ENCODE measurements around the gene KIAA0825.
"Not testable (repeated sequence)": the region's sequence is repeated elsewhere in the genome, so short reads cannot be mapped to it uniquely, and the experiment has no call there.

Gene KIAA0825

DNA sequence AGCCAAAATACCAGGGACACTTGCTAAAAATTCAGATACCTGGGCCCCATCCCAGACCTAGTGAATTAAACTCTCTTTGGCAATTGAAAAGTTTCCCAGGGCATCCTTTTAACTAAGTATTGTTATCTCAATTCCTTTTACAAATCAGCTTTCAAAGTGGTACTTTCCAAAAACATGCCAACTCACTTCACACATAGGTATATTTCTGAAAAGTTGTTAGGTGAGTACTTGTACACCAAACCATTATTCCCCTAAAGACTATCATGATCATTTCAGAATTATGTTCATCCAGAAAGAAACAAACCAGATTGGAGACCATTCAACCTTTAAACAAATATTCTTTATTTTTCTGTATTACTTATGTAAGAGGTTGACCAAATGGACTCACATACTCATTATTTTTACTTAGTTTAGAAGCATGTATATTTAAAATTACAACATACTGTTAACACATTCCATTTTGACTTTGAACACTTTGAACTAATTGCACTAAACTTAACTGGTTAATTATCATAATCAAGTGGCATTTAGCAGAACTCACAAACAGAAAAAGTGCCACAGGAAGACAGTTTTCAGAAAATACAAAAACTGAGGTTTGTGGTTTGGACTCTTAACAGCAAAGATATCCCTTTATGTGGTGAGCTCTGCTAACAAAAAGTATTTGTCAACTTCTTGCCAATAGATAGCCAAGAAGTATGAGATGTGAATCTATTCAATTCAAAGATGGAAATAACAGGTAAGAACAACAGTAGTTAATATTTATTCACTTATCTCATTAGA lies 40.7 kb downstream of the KIAA0825 start:
- DNase-seq: no peak

DNA sequence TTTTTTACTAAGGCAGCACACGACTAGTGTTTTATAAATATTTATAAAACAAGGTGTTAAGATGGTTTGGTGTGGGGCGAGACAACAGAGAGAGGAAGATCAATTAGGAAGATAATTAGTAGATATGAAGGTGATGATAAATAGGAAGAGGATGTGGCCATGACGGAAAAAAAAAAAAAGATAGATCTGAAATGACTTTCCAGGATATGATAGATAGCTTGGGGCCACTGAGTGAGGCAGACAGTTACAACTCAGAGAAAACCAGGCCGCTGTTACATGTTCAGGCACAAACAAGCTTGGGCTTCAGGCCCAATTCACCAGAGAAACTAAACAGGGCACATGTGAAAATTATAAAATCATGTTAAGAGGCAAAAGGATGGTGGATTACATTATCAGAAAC lies 43.2 kb downstream of the KIAA0825 start:
- DNase-seq: no peak

DNA sequence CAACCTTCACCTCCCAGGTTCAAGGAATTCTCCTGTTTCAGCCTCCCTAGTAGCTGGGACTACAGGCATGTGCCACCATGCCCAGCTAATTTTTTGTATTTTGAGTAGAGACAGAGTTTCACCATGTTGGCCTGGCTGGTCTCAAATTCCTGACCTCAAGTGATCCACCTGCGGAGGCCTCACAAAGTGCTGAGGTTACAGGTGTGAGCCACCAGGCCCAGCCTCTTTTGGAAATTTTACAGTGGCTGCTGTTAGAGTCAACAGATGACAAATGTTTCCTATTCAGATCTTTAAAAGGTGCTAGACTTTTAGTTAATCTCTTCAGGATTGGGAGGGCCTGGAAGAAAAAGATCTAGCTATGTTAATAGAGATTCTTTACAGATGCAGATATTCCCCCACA lies 45.1 kb downstream of the KIAA0825 start:
- DNase-seq: not testable (repeated sequence)

DNA sequence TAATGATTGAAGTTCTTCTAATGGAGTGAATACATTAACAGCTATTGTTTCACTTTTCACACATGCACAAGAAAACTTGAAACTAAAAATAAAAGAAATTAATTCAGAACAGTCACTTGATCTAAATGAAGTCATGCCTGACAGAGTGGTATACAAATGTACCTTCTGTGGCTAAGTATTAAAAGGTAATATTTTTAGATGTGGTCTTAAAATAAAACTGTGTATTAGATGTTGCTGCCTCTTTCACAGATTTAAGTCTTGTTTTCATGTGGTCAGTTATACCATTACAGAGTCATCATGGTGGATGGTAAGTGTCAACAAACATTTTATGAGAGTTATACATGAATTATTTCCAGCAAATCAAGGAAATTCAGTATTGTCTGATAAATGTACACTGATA lies 47.0 kb downstream of the KIAA0825 start:
- DNase-seq: no peak

DNA sequence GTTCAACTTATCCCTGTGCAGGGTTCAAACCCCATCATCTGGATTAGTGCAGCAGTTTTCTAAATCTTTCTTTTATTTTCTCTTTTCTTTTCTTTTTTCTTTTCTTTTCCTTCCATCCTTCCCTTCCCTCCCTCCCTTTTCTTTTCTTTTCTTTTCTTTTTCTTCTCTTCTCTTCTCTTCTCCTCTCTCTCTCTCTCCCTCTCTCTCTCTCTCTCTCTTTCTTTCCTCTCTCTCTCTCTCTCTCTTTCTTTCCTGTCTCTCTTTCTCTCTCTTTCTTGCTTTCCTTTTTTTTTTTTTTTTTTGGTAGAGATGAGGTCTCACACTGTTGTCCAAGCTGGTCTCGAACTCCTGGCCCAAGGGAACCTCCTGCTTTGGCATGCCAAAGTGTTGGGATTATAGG lies 53.6 kb downstream of the KIAA0825 start:
- DNase-seq: no peak

DNA sequence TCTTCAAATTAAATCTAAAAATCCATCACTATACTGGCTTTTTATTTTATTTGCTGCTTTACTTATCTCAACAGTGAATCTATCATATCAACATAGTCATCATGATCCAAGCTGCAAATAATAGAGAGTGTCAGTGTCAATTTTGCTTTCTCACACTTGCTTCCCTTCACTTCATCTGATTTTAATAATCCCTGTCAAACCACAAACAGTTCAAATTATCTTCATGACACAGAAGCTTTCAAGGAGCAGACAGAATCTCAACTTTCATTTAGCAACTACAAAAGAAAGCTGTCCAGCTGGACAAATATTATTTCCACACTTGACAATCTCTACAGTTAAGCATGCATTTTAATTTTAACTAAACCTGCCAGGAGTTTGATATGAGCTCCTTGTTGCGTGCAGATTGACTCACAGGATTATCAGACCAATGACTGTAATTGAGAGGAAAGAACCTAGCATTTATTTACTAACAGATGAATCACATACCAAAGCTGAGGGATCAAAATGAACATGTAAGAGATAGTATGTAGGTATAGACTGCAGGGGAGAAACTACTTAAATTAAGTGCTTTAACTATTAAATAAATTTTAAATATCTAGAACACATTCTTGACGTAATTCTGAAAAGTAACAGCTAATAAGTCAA lies 56.0 kb downstream of the KIAA0825 start:
- DNase-seq: no peak

DNA sequence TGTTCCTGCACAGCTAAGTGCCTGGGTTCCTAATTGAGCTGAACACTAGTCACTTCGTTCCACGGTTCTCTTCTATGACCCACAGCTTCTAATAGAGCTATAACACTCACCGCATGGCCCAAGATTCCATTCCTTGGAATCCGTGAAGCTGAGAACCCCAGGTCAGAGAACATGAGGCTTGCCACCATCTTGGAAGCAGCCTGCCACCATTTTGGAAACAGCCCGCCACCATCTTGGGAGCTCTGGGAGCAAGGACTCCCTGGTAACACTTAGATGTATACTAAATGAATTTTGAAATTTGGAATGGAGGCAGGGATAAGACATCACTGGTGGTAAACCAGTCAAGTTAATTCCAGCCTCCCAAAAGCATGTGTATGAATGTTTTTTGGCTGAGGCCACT lies 60.4 kb downstream of the KIAA0825 start:
- DNase-seq: no peak

DNA sequence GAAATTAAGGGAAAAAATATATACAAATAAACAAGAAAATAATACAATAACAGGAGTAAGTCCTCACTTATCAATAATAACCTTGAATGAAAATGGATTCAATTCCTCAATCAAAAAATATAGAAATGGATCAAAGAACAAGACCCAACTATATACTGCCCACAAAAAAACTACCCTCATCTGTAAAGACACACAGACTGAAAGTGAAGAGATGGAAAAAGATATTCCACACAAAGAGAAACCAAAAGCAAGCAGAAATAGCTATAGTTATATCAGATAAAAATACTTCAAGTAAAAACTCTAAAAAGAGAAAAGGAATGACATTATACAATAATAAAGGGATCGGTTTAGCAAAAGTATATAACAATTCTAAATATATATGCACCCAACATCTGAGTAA lies 66.5 kb downstream of the KIAA0825 start:
- no peak for DNase-seq

DNA sequence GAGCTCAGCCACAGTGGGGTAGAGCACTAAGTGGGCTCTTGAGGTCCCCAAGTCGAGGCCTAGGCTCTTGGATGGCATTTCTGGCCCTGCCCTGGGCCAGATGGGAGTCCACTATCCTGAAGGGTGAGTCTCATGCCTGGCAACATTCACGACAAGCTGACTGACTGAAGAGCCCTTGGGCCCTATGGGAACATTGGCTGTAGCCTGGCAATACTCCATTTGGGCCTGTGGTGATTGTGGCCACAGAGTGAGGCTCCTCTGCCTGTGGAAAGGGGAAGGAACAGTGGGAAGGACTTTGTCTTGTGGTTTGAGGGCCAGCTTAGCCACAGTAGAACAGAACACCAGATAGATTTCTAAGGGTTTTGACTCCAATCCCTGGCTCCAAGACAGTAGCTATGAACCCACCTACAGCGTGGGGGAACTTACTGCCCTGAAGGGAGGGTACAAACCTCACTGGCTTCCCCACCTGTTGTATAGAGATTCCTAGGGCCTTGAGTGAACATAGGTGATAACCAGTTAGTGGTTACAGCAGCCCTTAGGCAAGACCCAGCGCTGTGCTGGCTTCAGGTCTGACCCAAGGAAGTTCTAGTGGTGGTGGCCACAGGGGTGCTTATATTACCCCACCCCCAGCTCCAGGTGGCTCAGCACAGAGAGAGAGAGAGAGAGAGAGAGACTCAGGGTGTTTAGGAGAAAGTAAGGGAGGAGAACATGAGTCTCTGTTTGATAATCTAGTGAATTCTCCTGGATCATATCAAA lies 72.4 kb downstream of the KIAA0825 start:
- DNase-seq: no peak

DNA sequence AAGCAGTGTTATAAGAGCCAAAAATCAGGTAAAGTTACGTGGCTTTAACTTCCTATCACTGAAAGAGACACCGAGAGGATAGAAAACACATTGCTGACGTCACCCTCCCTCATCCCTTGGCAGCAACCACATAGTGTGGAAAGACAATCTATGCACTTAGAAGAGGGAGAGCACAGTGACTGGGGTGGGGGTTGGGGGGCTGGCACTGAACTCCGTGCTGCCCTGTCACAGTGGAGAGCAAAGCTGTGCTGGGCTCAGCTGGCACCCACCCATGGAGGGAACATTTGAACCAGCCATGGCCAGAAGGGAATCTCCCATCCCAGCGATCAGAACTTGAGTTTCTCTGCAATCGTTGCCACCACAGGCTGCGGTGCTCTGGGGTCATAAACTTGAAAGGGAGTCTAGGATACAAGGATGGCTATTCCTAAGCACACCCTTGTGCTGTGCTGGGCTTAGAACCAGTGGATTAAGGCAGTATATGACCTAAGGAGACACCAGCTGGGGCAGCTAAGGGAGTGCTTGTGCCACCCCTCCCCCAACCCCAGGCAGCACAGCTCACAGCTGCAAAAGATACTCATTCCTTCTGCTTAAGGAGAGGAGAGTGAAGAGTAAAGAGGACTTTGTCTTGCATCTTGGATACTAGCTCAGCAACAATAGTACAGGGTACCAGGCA lies 73.4 kb downstream of the KIAA0825 start:
- DNase-seq: peak in 1 of 2 experiments; percentile 3

DNA sequence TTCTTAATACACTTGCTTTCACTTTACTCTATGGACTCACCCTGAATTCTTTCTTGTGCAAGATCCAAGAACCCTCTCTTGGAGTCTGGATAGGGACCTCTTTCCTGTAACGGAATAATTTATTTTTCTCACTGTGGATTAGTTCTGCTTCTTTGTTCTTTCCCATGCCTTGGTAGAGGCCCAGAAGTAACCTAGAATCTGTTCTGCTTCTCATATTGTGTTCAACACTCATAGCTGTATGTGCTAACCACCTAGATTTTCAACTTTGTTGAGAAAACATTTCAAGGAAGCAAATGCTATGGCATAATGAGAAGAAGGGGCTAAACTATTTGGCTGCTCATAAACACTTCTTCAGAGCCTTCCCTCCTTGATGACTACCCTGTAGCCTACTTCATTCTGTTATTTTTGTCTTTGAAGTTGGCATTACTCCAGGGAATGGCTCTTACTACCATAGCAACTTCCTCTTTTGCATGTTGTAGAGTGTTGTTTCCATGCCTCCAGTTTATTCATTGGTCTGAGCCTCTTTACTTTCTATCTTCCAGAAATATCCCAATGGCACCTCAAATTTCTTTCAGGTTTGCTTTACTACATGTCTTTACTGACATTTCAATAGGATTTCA lies 74.3 kb downstream of the KIAA0825 start:
- DNase-seq: no peak

DNA sequence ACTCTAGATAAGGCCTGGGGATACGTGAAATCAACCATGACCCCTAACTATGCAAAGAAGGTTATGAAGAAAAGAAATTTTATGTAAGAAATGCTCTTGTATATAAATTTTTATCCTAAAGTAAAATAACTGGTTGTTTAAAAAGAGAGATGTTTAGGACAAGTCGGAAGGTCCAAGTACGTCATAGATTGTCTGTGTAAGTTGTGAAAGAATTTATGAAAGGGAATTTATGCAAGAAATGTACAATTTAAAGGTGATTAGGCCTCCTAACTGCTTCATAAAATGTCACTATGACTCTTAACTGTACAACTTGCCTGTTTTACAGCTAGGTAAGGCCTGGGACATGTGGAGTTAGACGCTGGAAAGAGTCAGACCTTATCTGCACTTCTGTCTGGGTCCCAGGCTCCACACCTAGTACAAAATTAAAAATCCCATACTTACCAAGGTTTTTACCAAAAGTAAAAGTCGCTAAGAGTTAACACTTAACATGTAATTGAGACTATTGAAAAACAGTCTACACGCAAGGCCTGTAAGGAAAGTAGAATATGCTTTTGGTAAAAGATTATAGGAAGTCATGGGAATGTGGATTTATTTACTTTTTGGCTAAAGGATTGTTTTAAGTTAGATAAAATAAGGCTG lies 77.4 kb downstream of the KIAA0825 start:
- no peak for DNase-seq

DNA sequence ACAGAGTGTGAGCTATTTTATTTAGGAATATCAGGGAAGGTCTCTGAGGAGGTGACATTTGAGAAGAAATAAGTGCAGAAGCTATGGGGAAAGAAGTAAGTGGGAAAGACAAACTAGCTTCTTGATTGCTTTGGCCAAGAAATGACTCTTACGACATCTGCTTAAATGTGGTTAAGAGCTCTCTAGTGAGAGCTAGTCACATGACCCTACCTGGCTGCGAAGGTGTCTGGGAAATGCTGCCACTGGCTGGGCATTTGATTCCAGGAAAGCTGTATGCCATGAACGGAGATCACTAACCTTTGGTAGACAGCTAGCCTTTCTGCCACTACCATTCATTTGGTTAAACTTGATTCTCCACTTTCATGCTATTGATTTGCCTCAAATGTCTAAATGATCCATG lies 80.1 kb downstream of the KIAA0825 start:
- DNase-seq: no peak

DNA sequence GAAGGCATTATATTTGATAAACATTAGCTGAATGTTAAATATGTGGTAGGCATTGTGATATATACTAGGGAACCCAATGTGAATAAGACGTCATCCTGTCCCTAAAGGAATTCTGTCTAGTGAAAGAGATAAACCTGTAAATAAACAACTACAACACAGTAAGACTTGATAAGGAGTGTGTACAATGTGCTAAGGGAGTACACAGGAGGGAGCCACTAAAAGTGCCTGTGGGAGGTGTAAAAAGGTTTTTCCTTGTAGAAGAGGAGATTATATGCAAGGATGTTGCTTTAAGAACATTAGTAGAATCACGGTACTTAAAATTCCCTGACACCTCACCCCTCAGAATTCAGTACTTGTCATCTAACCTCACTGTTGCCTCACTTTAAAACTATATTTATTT lies 91.7 kb downstream of the KIAA0825 start:
- DNase-seq: no peak

DNA sequence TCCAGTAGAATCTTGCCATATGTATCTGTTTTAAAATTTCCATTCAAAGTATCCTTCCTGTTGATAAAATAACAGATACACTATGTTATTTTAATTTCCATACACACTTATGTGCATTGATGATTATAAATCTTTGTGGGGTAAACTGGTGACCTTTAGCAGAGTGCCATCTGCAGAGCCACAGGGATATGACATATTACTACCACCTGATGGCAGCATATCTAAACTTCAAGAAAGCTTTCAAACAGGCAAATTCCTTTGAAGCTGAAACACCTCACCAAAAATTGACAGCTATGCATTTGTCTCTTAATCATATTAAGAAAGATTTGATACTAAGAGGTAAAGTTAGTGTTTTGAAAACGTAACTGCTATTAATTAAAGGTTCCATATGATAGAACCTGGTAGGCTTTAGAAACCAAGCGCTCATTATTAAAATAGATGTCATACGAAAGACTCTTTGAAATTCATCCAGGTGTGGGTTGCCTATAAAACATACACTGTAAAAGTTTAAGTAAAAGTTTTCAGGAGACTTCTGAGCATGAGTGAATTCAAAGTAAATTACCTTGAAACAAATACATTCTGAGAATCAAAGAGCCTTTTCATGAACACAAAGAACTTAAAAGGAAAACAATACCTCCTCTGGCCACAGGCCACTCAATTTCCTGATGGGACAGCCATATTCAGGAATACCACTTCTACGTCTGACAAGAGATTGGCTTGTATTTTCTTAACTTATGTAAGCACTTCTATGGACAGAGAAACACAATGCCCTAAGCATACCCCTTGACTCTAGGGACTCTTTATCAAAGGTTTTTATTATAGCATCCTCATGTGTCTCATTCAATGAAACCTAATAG lies 93.3 kb downstream of the KIAA0825 start:
- DNase-seq: peak; percentile 45 to 58

DNA sequence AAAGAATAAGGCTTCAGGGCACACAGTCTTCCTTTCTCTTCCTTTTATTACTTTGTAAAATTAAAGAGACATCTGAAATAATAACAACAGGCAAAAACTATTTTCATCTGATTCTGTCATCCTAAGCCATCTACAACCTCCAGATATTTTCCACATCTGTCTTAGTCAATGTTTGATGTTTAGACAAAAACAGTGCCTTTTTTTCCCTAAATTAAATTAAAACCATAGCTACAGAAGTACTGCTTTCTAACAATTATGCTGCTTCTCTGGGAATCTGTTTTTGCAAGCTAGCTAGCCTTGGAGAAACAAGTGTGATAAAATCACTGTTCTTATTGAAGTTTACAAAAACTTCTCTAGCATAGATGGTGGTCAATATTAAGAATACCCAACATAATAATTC lies 95.4 kb downstream of the KIAA0825 start:
- no peak for DNase-seq

DNA sequence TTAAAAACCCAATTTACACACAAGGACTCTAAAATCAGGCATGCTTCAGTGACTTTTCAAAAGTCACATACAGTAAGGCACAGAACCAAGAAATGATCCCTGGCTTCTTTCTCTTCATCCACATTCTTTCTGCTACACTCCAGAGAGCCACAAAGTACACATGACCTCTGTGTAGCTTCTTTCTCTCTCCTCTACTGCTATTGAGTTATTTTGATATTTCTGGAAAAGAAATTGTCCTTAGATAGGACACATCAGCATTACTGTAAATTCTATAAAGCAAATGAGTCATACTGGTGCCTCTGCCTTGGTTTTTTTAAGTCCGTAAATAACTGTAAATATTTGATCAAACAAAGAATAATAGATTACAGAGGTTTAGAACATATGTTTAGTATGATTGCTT lies 96.3 kb downstream of the KIAA0825 start:
- DNase-seq: no peak

DNA sequence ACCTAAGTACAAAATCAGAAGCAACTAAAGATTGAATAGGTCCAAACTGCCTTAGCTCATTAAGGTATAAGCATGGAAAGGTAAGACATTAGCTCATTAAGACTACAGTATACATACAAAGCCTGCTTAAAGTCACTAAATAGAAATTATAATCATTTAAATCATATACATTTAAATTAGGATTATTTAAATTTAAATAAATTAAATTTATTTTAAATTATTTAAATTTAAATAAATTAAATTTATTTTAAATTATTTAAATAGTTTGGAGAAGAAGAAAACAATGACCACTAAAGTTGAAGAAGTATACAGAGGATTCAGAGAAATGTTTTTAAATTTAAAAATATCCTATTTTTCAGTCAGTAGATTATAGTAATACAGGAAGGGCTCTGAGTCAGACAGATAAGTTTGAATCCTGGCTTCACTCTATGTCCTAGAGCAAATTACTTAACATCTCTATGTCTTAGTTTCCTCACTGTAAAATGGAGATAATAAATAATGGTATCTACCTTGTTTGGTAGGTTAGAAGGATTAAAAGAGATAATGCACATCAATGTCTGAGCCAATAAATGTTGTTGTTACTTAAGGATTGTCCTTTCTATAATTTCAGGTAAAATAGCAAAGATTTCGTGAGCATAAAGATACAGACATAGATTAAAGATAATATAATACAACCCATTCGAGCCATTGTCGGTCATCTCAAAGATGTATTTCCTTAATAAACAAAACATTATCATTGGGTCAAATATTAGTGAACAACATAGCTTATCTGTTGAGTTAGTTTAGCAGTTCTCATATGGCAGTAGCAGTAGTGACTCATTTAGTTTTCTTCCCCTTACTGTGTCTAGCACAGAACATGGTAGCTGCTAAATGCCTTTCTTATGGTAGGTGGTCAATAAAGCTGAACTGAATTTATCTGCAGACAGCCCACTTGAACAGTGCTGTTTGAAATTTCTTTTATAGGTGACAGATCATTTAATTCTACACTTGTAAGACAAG lies 100.6 kb downstream of the KIAA0825 start:
- DNase-seq: no peak

DNA sequence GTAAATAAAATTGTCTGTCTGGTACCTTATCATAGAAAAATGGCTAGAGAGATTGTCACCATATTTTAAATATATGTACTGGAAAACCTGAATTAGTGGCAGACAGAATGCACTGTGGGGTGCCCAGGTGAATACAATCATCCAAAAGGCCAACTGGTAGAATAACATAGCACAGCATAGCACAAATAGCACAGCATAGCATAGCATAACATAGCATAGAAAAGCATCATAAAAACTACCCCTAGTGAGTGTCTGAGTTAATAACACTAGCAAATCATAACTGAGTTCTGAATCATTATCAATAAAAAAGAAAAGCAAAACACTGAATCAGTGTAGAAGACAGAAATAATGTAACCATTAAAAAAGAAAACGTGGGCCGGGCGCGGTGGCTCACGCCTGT lies 102.3 kb downstream of the KIAA0825 start:
- no peak for DNase-seq
